HepG2 (cell line): Measurements from ENCODE around the gene ZNRF3. TPM values are rescaled to one million over a fixed set of nuclear protein-coding genes. Genes with fewer than 3 reads are reported as not detected.

ENCODE experiments used
- ADNP ChIP-seq: sonication (generic); formaldehyde crosslinking; IDR thresholded peaks from 2 replicates; pipeline ENCODE4 v1.4.0; 2020; ENCODE audit warnings: missing genetic modification reagents
- DRAP1 ChIP-seq: IDR thresholded peaks from 2 replicates; pipeline ENCODE4 v1.6.1; 2016; ENCODE audit warnings: missing genetic modification reagents, missing compliant biosample characterization
- ELF1 ChIP-seq: sonication (generic); formaldehyde crosslinking; IDR thresholded peaks from 2 replicates; pipeline ENCODE4 v1.4.0; 2020; ENCODE audit warnings: missing genetic modification reagents
- NFATC3 ChIP-seq: sonication (generic); formaldehyde crosslinking; IDR thresholded peaks from 2 replicates; pipeline ENCODE4 v1.5.1; 2020; ENCODE audit warnings: mild to moderate bottlenecking, missing genetic modification reagents
- NFKBIZ ChIP-seq: IDR thresholded peaks from 2 replicates; pipeline ENCODE4 v1.6.1; 2018; ENCODE audit warnings: missing genetic modification reagents, missing compliant biosample characterization
- NR2F6 ChIP-seq, 2 experiments: IDR thresholded peaks; 2 replicates each; pipeline ENCODE4 v1.6.1; 2016; ENCODE audit warnings: antibody characterized with exemption in 1 of 2, mild to moderate bottlenecking in 1 of 2
- SNRNP70 ChIP-seq: fragments of 200-400 bp; formaldehyde crosslinking; IDR thresholded peaks from 2 replicates; pipeline ENCODE4 v1.6.1; 2017; ENCODE audit warnings: mild to moderate bottlenecking, low read depth, low read length, moderate library complexity
- ZNF136 ChIP-seq: sonication (generic); formaldehyde crosslinking; IDR thresholded peaks from 2 replicates; pipeline ENCODE4 v1.8.1; 2022; ENCODE audit warnings: low read depth, mild to moderate bottlenecking, moderate library complexity, missing genetic modification reagents
- polyA plus RNA-seq, 8 experiments: library from polyadenylated mRNA; depleted of rRNA in 3 of 8; stranded (reverse) in 7 of 8; unstranded in 1 of 8; fragments of >200 nt; fragmentation: Illumina TruSeq in 4 of 8; extraction: Trizol in 4 of 8; gene quantifications; 2 replicates each; pipeline versions ENCODE4 v1.2.1 to v1.2.3, GENCODE V29; 2011 to 2016; ENCODE audit warnings: low read depth in 4 of 8, missing spikeins in 1 of 8, mixed read lengths in 1 of 8; ENCODE audit not compliant: insufficient read depth in 1 of 8
- total RNA-seq, 5 experiments: library from RNA; depleted of rRNA; stranded (reverse); fragments of >200 nt; fragmentation: Illumina TruSeq; extraction: Trizol; gene quantifications; 2 replicates each; pipeline ENCODE4 v1.2.3, GENCODE V29; 2016; ENCODE audit warnings: low read depth in 1 of 5
- TF ChIP-seq, protein P1 (sequence below): sonication (generic); formaldehyde crosslinking; IDR thresholded peaks from 2 replicates; pipeline ENCODE4 v1.4.0; 2020; ENCODE audit warnings: mild to moderate bottlenecking, missing genetic modification reagents
- TF ChIP-seq, protein P2 (sequence below): sonication (generic); formaldehyde crosslinking; IDR thresholded peaks from 2 replicates; pipeline ENCODE4 v1.5.1; 2020; ENCODE audit warnings: missing genetic modification reagents, mild to moderate bottlenecking, borderline replicate concordance
- TF ChIP-seq, protein P3 (sequence below): sonication (generic); formaldehyde crosslinking; IDR thresholded peaks from one replicate; pipeline ENCODE4 v1.5.1; 2020; ENCODE audit warnings: mild to moderate bottlenecking, missing genetic modification reagents; ENCODE audit errors: not compliant biosample characterization

Gene ZNRF3
- total and polyA plus RNA-seq, 2 of the 13 experiments (the other 11 are each of a cell fraction or from before 2014, with no cell fraction given), result 20.3 to 36.7 TPM

DNA sequence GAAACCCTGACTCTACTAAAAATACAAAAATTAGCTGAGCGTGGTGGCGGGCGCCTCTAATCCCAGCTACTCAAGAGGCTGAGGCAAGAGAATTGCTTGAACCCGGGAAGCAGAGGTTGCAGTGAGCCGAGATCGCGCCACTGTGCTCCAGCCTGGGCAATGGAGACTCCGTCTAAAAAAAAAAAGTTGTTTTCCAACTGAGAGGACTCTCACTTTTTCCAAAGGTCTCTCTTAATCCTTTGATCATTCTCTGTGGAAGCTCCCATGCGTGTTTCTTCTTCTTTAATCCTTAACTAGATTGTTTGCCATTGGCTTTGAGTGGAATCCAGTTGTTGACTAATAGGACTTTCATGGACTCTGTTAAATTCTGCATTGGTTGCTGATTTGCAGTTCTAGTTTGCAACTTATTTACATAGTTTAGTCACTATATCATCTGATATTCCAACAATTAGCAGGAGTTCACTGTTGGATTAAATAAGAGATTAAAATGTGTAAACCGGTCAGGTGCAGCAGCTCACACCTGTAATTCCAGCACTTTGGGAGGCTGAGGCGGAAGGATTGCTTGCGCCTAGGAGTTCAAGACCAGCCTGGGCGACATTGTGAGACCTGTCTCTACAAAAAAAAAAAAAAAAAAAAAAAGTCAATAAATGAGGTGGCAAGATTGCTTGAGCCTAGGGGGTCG, 98.6 kb downstream of the ZNRF3 start (continued):
- TF ChIP-seq ZNF136 (no peak), NFKBIZ (CRISPR knock-in tag) (0 out of 2 replicates have a peak, but pooled peaks have one; percentile 72), SNRNP70 (no peak), NR2F6 (IDR thresholded peaks at IDR 0.05) (peak; percentile 85), NR2F6 (CRISPR knock-in tag; IDR thresholded peaks at IDR 0.05) (peak; percentile 79), DRAP1 (0 out of 2 replicates have a peak, but pooled peaks have one; percentile 36), ADNP (0 out of 2 replicates have a peak, but pooled peaks have one; percentile 52), NFATC3 (CRISPR knock-in tag) (no peak), ELF1 (CRISPR knock-in tag) (no peak)
- TF ChIP-seq, protein P1, sequence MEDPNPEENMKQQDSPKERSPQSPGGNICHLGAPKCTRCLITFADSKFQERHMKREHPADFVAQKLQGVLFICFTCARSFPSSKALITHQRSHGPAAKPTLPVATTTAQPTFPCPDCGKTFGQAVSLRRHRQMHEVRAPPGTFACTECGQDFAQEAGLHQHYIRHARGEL (CRISPR knock-in tag), result no peak
- TF ChIP-seq, protein P2, sequence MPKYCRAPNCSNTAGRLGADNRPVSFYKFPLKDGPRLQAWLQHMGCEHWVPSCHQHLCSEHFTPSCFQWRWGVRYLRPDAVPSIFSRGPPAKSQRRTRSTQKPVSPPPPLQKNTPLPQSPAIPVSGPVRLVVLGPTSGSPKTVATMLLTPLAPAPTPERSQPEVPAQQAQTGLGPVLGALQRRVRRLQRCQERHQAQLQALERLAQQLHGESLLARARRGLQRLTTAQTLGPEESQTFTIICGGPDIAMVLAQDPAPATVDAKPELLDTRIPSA (CRISPR knock-in tag), result no peak
- TF ChIP-seq, protein P3, sequence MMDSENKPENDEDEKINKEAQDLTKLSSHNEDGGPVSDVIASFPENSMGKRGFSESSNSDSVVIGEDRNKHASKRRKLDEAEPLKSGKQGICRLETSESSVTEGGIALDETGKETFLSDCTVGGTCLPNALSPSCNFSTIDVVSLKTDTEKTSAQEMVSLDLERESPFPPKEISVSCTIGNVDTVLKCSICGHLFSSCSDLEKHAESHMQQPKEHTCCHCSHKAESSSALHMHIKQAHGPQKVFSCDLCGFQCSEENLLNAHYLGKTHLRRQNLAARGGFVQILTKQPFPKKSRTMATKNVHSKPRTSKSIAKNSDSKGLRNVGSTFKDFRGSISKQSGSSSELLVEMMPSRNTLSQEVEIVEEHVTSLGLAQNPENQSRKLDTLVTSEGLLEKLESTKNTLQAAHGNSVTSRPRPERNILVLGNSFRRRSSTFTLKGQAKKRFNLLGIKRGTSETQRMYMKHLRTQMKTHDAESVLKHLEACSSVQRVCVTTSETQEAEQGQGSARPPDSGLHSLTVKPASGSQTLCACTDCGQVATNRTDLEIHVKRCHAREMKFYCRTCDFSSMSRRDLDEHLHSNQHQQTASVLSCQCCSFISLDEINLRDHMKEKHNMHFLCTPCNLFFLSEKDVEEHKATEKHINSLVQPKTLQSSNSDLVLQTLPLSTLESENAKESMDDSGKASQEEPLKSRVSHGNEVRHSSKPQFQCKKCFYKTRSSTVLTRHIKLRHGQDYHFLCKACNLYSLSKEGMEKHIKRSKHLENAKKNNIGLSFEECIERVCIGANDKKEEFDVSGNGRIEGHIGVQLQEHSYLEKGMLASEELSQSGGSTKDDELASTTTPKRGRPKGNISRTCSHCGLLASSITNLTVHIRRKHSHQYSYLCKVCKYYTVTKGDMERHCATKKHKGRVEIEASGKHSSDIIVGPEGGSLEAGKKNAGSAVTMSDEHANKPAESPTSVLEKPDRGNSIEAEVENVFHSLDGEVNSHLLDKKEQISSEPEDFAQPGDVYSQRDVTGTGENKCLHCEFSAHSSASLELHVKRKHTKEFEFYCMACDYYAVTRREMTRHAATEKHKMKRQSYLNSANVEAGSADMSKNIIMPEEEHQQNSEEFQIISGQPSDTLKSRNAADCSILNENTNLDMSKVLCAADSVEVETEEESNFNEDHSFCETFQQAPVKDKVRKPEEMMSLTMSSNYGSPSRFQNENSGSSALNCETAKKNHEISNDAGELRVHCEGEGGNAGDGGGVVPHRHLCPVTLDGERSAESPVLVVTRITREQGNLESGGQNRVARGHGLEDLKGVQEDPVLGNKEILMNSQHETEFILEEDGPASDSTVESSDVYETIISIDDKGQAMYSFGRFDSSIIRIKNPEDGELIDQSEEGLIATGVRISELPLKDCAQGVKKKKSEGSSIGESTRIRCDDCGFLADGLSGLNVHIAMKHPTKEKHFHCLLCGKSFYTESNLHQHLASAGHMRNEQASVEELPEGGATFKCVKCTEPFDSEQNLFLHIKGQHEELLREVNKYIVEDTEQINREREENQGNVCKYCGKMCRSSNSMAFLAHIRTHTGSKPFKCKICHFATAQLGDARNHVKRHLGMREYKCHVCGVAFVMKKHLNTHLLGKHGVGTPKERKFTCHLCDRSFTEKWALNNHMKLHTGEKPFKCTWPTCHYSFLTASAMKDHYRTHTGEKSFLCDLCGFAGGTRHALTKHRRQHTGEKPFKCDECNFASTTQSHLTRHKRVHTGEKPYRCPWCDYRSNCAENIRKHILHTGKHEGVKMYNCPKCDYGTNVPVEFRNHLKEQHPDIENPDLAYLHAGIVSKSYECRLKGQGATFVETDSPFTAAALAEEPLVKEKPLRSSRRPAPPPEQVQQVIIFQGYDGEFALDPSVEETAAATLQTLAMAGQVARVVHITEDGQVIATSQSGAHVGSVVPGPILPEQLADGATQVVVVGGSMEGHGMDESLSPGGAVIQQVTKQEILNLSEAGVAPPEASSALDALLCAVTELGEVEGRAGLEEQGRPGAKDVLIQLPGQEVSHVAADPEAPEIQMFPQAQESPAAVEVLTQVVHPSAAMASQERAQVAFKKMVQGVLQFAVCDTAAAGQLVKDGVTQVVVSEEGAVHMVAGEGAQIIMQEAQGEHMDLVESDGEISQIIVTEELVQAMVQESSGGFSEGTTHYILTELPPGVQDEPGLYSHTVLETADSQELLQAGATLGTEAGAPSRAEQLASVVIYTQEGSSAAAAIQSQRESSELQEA (CRISPR knock-in tag), result no peak
